Measurements from ENCODE around the gene HNF1A. TPM values are rescaled to one million over a fixed set of nuclear protein-coding genes. Genes with fewer than 3 reads are reported as not detected.

Gene HNF1A
- total and polyA plus RNA-seq, 2 donors (not counting 1 experiment from before 2014, with no cell fraction given), result not detected

DNA sequence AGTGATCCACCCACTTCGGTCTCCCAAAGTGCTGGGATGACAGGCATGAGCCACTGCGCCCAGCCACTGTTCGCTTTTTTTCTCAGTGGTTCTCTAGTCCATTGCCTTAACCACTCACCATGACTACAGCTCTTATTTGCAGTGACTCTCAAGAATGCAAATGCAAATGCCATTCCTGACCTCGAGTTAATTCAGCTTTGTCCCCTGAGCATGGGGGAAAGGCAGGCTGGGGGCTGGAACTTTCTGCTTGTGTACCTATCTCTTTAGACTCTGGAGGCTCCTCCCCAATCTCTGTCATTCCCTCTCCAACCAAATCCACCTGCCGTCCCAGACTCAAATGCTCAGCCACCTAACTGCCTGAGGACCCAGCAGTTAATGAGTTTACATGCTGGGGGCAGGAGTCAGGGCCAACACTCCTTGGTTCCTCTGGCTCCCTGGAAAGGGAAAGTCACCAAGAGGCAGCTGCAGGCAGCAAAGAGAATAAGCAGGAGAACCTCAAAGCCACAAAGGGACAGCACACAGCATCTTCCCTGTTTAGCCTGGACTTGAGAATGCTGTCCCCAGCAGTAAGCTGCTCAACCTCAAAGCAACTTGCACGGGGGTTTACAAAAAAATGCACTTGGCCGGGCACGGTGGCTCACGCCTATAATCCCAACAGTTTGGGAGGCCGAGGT lies 5.3 kb upstream of the HNF1A start:
- H3K36me3 ChIP-seq (replicated peaks in 1 of 2; ENCODE audit: control extremely low read depth in 1 of 2, control insufficient read depth in 1 of 2, extremely low read depth in 1 of 2, insufficient read depth in 2 of 2, low read length in 1 of 2), result no peaks in the 10 kb centered on the region
- no peak for TF ChIP-seq EZH2 (IDR thresholded peaks at IDR 0.05; ENCODE audit: borderline replicate concordance, insufficient read depth, low read depth, low read length, poor library complexity, severe bottlenecking)
- H3K4me2 ChIP-seq (replicated peaks; ENCODE audit: low read depth, low read length, poor library complexity, severe bottlenecking), result no peak overlapping the region
- H3K27ac Mint-ChIP-seq, result no peak overlapping the region
- no peaks in the 10 kb centered on the region for H3K9me3 Mint-ChIP-seq (ENCODE audit: insufficient read depth)
- no peak for DNase-seq
- H3K27ac ChIP-seq (ENCODE audit: low read length in 2 of 2), result no peak overlapping the region
- H3K27me3 Mint-ChIP-seq, result peaks cover 4% of the 10 kb centered on the region
- no peaks in the 10 kb centered on the region for H4K20me1 ChIP-seq (ENCODE audit: control insufficient read depth, insufficient read depth, low read length, poor library complexity, severe bottlenecking)
- no peaks in the 10 kb centered on the region for H3K9me3 ChIP-seq (ENCODE audit: control extremely low read depth in 1 of 3, control insufficient read depth in 2 of 3, insufficient read depth in 1 of 3, low read length in 2 of 3)
- peaks cover 0 to 2% (median 0%) of the 10 kb centered on the region in 4 experiments for H3K27me3 ChIP-seq (replicated peaks in 1 of 4; ENCODE audit: control extremely low read depth in 1 of 4, control insufficient read depth in 3 of 4, insufficient read depth in 4 of 4, low read length in 3 of 4)
- no peak overlapping the region for H3K4me3 ChIP-seq (ENCODE audit: control extremely low read depth in 1 of 5, extremely low read depth in 1 of 5, insufficient read depth in 1 of 5, low read depth in 2 of 5, low read length in 4 of 5)
- intact Hi-C loops (cut with micrococcal nuclease), result loop anchor here (5.0 to 10.0 kb wide), 2 partner anchors 188 to 536 kb away; partner anchors contain the start of gene COX6A1
- peaks cover 6% of the 10 kb centered on the region for H3K4me1 Mint-ChIP-seq
- H3K79me2 ChIP-seq (ENCODE audit: control insufficient read depth, insufficient read depth, low read length), result no peaks in the 10 kb centered on the region
- no peak overlapping the region for H2AFZ ChIP-seq (ENCODE audit: insufficient read depth, low read depth, low read length, poor library complexity, severe bottlenecking)
- H3K9ac ChIP-seq (ENCODE audit: low read length), result no peak overlapping the region
- ATAC-seq (ENCODE audit: low read depth), result no peak
- H3K4me1 ChIP-seq (ENCODE audit: control insufficient read depth in 2 of 2, insufficient read depth in 2 of 2, low read length in 2 of 2), result peaks cover 3 to 6% of the 10 kb centered on the region in 2 donors
- H3K4me3 Mint-ChIP-seq, result no peak overlapping the region
- ChIA-PET POLR2A (no interaction called here), CTCF (interaction anchor here (0.7 to 5.6 kb wide), 18 partner anchors 8 to 391 kb away, joined by 3 to 88 read pairs (median 3); partner anchors contain the start of genes CABP1 and POP5)
- 87% methylated on average over 7 of the region's 10 CpGs for WGBS (ENCODE audit: insufficient coverage)

DNA sequence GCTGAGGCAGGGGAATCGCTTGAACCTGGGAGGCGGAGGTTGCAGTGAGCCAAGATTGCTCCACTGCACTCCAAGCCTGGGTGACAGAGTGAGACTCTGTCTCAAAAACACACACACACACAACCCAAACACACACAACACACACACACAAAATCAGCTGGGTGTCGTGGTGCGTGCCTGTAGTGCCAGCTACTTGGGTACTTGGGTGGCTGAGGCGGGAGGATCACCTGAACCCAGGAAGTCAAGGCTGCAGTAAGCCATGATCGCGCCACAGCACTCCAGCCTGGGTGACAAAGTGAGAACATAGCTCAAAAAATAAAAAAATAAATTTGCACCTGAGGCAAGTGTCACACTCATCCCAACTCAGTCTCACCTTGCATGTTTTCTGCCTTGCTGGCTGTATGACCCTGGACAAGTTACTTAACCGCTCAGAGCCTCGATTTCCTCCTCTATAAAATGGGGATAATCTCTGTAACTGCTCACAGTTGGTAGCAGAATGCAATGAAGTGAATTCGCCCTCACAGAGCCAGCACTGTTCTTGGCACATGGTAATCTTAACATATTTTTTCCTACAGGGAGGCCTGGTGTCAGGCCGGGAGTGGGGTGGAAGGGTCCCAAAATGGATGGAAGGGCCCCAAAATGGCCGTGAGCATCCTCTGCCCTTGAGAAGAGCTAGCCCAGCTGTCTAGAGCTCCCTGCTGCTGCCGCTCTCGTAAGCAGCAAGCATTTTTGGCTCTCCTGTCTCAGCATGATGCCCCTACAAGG lies 630 bp upstream of the HNF1A start:
- Histone ChIP-seq H3K9me3 (ENCODE audit: control extremely low read depth in 1 of 3, control insufficient read depth in 2 of 3, insufficient read depth in 1 of 3, low read length in 2 of 3) (no peaks in the 10 kb centered on the region), H2AFZ (ENCODE audit: insufficient read depth, low read depth, low read length, poor library complexity, severe bottlenecking) (no peak overlapping the region), H3K9ac (ENCODE audit: low read length) (no peak overlapping the region), H4K20me1 (ENCODE audit: control insufficient read depth, insufficient read depth, low read length, poor library complexity, severe bottlenecking) (no peaks in the 10 kb centered on the region), H3K4me3 (ENCODE audit: control extremely low read depth in 1 of 5, extremely low read depth in 1 of 5, insufficient read depth in 1 of 5, low read depth in 2 of 5, low read length in 4 of 5) (no peak overlapping the region), H3K79me2 (ENCODE audit: control insufficient read depth, insufficient read depth, low read length) (no peaks in the 10 kb centered on the region), H3K4me2 (replicated peaks; ENCODE audit: low read depth, low read length, poor library complexity, severe bottlenecking) (no peak overlapping the region), H3K27ac (ENCODE audit: low read length in 2 of 2) (no peak overlapping the region), H3K4me1 (ENCODE audit: control insufficient read depth in 2 of 2, insufficient read depth in 2 of 2, low read length in 2 of 2) (no peaks in the 10 kb centered on the region), H3K27me3 (replicated peaks in 1 of 4; ENCODE audit: control extremely low read depth in 1 of 4, control insufficient read depth in 3 of 4, insufficient read depth in 4 of 4, low read length in 3 of 4) (no peaks in the 10 kb centered on the region), H3K36me3 (replicated peaks in 1 of 2; ENCODE audit: control extremely low read depth in 1 of 2, control insufficient read depth in 1 of 2, extremely low read depth in 1 of 2, insufficient read depth in 2 of 2, low read length in 1 of 2) (no peaks in the 10 kb centered on the region)
- no peak overlapping the region for H3K27ac Mint-ChIP-seq
- DNase-seq (no peak), ATAC-seq (ENCODE audit: low read depth) (no peak)
- no peak for TF ChIP-seq EZH2 (IDR thresholded peaks at IDR 0.05; ENCODE audit: borderline replicate concordance, insufficient read depth, low read depth, low read length, poor library complexity, severe bottlenecking)
- TF ChIP-seq, protein P1, sequence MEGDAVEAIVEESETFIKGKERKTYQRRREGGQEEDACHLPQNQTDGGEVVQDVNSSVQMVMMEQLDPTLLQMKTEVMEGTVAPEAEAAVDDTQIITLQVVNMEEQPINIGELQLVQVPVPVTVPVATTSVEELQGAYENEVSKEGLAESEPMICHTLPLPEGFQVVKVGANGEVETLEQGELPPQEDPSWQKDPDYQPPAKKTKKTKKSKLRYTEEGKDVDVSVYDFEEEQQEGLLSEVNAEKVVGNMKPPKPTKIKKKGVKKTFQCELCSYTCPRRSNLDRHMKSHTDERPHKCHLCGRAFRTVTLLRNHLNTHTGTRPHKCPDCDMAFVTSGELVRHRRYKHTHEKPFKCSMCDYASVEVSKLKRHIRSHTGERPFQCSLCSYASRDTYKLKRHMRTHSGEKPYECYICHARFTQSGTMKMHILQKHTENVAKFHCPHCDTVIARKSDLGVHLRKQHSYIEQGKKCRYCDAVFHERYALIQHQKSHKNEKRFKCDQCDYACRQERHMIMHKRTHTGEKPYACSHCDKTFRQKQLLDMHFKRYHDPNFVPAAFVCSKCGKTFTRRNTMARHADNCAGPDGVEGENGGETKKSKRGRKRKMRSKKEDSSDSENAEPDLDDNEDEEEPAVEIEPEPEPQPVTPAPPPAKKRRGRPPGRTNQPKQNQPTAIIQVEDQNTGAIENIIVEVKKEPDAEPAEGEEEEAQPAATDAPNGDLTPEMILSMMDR (IDR thresholded peaks at IDR 0.05), result no peak
- H3K27me3 Mint-ChIP-seq, result no peaks in the 10 kb centered on the region
- H3K4me3 Mint-ChIP-seq, result no peak overlapping the region
- intact Hi-C loops (cut with micrococcal nuclease), result loop anchor here (10.0 kb wide), 1 partner anchor 193 kb away; no protein-coding TSS in a partner anchor
- 92% methylated on average over 11 of the region's 14 CpGs for WGBS (ENCODE audit: insufficient coverage)
- POLR2A ChIA-PET, result no interaction called here
- no peaks in the 10 kb centered on the region for H3K9me3 Mint-ChIP-seq (ENCODE audit: insufficient read depth)
- CTCF ChIA-PET, result interaction anchor here (0.6 kb wide), 1 partner anchor 481 kb away, joined by 3 read pairs; no protein-coding TSS in a partner anchor
- H3K4me1 Mint-ChIP-seq, result no peaks in the 10 kb centered on the region
